ENCODE data around the gene ATP13A3.
"Not testable (repeated sequence)": the region's sequence is repeated elsewhere in the genome, so short reads cannot be mapped to it uniquely, and the experiment has no call there.

The ATP13A3 gene

DNA sequence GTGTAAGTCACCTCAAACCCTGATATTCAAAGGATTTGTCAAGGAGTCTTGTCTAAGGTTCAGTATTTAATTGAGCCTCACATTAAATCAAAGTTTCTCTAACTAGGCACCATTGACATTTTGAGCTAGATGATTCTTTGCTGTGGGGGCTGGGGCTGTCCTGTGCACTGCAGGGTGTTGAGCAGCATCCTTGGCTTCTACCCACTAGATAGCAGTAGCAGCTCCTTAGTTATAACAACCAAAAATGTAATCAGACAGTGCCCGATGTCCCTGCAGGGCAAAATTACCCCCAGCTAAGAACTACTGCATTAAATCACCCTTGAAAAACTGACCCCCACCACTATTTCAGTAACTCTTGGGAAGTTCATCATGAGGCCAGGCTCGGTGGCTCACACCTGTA, 17.3 kb upstream of the ATP13A3 start:
- intact Hi-C loops (cut with DNase I) = no loop called here

DNA sequence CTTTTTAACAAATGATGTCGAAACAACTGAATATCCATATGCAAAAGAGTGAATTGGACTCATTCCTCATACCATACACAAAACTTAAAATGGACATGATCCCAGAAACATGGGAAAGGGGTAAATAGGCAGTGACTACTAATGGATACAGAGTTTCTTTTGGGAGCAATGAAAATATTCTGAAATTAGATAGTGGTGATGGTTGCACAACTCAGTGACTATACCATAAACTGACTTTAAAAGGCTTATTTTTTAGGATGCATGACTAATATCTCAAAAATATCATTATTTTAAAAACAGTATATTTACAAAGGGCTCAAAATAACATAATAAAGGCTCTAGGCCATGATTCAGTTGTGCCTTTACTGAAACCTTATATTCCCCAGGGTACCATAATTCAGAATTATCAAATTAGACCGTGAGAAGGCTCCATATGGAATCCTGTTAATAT, 16.3 kb upstream of the ATP13A3 start:
- DNase-seq = no peak
- intact Hi-C loops (cut with DNase I) = no loop called here

More for the DNA sequence above, 17.3 kb upstream of the ATP13A3 start:
- DNase-seq = peak in 2 of 42 donors; percentile 0 to 4

DNA sequence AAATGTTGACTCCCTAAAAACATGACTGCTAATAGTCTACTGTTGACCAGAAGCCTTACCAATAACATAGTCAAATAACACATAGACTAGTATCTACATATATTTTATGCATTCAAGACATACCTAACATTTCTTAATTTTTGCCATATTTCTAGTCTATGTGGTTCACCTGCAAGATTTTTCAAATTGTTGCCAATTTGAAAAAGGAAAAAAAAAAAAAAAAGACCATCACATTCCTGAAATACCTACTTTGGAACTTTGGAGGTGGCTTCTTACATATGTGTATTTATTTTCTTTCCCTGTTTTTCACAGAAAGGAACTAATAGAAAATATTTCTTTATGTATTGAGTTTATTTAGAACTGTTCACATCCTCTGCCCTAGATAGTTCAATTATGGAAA, 13.4 kb upstream of the ATP13A3 start:
- intact Hi-C loops (cut with DNase I) = no loop called here
- no peak for DNase-seq

DNA sequence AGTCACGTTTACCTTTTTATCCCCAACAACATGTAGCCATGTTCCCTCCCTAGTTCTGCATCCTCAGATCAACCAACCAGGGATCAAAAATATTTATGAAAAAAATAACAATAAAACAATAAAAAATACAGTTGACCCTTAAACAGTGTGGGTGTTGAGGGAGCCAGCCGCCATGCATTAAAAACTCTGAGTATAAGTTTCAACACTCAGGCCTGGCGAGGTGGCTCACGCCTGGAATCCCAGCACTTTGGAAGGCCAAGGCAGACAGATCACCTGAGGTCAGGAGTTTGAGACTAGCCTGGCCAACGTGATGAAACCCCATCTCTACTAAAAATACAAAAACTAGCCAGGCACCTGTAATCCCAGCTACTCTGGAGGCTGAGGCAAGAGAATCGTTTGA, 12.7 kb upstream of the ATP13A3 start:
- intact Hi-C loops (cut with DNase I); DNase-seq: not testable (repeated sequence)

DNA sequence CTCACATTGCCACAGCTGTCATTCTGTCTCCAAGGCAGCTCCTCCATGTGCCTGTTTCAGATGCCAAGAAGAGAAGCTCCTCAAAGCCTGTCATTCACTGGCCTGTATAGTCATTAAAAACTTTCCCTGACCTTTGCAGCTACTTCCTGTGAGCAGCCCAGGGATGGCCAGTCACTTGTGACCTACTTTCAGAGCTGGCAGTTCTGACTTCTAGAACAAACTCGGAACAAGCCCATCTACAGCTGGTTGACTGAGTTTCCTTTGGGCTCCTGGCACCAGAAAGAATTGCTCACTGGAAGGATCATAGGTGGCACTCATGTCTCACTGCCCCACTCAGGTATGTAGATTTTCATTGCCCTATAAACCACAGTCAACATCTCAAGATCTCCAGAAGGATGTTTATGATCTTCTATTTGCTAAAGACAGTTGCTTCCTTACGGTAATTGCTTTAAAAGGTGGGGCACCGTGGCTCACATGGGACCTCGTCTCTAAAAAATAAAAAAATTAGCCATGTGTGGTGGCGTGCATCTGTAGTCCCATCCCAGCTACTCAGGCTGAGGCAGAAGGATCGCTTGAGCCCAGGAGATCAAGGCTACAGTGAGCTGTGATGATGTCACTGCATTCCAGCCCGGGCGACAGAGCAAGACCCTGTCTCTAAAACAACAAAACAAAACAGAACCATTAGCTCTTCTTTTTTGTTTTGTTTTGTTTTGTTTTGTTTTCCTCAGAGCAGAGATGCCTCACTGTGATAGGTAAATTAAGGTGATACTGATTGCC, 11.2 kb upstream of the ATP13A3 start:
- DNase-seq = peak in 3 of 42 donors; percentile 4 to 21 (median 17)
- intact Hi-C loops (cut with DNase I) = no loop called here

DNA sequence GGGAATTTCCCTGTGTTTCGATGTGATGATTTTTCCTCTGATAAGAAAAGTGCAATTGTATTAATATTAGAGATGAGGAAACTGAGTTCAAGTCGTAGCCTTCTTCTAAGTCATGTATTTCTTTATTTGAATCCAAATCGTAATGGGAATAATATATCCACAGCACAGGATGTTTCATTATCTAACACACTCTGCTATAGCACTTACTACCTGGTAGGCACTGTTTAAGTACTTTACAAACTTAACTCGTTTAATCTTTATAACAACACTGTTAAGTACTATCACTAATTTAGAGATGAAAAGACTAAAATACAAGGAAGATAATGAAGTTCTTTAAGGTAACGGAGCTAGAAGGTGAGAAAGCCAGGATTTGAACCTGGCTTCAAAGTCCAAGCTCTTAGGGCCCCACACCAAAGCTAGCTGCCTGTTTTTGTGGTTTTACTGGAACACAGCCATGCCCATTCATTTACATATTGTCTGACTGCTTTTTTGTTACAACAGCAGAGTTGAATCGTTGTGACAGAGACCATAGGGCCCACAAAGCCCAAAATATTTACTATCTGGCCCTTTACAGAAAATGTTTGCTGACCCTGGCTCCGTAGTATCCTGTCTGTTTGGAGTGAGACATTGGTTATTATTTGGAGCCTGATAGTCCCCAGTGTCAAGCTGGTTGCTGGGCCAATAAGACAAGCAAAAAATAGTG, 9.6 kb upstream of the ATP13A3 start:
- intact Hi-C loops (cut with DNase I) = no loop called here
- peak in 2 of 42 donors; percentile 18 to 31 for DNase-seq

DNA sequence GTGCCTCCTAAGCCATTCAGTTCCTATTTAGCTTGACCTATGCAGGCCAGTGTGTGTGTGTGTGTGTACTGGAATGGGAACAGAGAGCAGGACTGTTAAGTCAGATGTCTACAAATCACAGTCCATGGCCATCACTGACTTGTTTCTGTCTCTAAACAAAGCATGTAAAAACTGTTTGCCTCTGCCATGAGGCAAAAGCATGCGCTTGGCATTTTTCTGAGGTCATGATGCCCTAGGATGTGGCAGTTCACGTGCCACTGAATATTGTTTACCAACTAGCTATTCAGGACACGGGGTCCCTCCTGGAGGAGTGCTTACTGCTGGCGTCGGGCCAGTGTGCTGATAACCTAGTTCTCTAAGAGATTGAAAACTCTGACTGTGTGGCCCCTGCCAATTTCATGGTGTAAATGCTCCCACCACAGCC, 8.2 kb upstream of the ATP13A3 start:
- DNase-seq = peak in 2 of 42 donors; percentile 25 to 41
- intact Hi-C loops (cut with DNase I) = no loop called here

DNA sequence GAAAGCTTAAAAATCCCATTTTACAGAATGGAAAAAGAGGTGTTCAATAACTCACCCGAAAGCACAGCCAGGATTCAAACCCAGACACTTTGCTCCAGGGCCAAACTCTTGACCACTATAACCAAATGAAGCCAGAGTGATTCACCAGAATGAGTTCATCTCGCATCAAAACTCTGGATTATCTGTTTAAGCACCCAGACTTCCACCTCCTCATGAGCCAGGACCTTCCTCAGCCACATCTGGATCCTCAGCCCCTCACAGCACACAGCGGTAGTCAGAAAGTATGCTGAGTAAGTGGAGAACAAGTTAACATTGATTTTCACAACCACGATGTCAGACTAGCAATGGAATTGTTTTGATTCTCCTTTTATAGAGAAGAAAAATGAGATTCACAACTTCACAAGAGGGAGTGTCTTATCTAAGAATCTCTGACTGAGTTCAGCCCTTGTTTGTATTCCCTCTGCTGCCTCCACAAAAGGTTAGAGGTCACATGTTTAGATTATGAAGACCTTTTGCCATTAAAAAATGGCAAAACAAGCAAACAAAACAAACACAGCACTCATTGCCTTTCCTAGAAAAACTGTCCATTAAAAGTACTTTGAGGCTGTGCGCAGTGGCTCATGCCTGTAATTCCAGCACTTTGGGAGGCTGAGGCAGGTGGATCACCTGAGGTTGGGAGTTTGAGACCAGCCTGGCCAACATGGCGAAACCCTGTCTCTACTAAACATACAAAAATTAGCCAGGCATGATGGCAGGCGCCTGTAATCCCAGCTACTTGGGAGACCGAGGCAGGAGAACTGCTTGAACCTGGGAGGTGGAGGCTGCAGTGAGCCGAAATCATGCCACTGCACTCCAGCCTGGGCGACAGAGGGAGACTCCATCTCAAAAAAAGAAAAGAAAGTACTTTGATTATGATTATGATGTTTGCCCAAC, 7.5 kb upstream of the ATP13A3 start:
- intact Hi-C loops (cut with DNase I) = not testable (repeated sequence)
- peak in 2 of 42 donors; percentile 5 to 8 for DNase-seq

DNA sequence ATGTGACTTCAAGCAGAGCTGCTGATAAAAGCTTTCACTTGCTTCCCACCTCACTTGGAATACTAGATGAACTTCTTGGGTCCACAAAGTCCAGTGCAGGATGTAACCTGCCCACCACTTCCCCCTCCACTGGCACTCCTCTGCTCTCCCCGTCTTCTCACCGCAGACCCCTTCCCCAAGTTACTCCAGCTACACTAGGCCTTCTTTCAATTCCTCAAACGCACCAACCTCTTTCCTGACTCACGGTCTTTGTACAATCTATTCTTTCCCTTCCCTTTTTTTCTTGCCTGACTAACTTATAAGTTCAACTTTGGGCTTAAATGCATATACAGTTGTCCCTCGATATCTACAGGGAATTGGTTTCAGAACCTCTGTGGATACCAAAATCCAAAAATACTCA, 5.2 kb upstream of the ATP13A3 start:
- peak in 1 of 42 donors; percentile 28 for DNase-seq
- intact Hi-C loops (cut with DNase I) = no loop called here

DNA sequence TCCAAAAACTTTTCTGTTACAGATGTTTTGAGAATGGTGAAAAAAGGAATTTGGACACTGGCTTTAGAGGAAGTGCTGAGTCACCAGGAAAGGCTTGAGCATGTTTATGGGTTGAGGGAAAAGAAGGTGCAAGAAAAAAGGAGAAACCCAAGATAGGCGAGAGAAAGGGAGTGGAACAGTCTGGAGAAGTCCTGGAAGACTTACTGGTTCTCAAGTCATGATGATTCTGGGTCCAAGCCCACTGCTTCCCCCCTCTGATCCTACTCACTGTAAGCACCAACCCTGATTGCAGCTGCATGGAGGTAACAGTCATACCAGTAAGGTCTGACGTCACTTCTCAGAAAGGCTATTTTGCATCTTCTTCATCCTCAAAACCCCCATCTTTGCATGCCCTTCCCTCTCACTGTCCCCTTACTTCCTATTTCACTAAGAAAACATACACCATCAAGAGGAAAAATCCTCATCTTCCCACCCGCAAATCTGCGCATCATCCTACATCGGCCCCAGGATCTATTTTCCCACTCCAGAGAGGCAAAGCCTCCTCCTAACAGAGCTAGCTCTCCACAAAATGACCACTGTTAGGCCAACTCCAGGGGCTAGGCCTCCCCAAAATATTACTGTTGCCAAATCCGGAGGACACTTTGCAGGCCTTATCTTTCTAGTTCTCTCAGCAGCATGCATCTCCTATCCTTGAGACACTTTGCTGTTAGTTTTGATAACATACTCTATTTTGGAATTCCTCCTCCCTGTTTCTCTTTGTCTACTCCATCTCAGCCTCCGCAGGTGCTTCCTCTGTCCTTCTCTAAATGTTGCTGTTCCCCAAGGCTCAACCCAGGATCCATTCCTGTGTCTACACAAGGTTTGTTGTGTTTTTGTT, 3.2 kb upstream of the ATP13A3 start:
- intact Hi-C loops (cut with DNase I) = loop anchor here (5.0 kb wide), 1 partner anchor 92 kb away; no protein-coding TSS in a partner anchor
- DNase-seq = no peak

DNA sequence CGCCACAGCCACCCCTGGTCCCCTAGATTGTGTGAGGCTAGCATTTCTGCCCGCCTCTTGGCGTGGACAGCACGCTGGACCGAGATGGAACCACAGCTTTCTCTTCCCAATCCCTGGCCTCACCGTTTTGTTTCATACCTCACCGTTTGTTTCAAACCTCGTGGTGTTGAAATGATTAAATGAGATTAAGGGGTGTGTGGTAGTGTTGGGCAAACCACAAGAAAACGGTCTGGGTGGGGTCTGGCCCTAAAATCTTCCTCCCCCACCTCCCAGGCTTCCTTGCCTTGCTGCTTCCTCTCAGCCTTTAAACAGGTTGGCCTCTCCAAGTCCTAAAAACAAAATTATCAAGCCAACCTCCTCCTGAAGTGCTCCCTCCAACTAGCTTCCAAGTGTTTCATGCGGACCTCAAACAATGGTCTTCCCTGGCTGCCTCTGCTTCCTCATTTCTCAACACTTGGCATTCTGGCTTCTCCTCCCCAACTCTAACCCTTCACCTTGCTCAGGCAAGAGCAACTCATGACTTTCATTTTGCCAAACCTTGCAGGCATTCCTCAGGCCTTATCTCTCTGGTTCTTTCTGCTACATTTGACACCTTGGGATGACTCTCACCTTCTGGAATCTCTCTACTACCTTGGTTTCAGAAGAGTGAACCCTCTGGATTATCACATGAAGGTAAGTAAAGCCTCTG, 1.4 kb upstream of the ATP13A3 start:
- intact Hi-C loops (cut with DNase I) = loop anchor here (5.0 kb wide), 1 partner anchor 94 kb away; no protein-coding TSS in a partner anchor
- DNase-seq = no peak

DNA sequence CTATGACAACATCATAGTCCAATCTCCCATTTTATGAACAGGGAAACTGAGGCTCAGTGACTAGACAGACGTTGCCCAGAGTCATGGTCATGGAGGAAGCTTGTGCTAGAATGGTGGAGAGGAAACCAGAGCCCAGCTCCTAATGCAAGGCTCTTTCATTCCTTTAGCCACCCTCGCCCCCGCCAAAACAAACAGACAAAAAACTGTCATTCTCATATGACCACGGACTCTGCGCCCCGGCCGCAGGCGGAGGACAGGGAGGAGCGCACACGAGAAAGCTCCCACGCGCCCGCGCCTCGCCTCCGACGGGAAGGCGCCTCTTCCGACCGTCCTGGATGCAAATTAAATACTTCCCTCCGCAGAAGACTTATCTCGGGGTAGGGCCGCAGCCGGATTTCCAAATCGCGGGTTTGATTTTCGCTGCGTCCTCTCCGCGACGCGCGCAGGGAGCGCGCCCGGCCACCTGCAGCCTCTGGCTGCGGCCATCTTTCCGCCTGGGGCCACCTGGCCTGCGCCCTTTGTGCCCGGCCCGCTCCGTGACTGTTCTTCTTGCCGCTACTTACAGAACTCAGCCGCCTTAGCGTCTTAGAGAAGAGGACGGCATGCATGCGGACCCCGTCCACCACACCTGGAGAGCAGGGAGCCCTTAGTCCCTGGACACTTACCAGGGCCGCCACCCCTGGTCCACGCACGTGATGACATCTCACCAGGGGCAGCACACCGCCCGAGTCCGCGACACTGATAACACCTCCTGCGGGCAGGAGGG, 670 bp upstream of the ATP13A3 start:
- intact Hi-C loops (cut with DNase I) = loop anchor here (5.0 kb wide), 1 partner anchor 95 kb away; no protein-coding TSS in a partner anchor
- peak in 14 of 42 donors; percentile 7 to 47 (median 28) for DNase-seq

DNA sequence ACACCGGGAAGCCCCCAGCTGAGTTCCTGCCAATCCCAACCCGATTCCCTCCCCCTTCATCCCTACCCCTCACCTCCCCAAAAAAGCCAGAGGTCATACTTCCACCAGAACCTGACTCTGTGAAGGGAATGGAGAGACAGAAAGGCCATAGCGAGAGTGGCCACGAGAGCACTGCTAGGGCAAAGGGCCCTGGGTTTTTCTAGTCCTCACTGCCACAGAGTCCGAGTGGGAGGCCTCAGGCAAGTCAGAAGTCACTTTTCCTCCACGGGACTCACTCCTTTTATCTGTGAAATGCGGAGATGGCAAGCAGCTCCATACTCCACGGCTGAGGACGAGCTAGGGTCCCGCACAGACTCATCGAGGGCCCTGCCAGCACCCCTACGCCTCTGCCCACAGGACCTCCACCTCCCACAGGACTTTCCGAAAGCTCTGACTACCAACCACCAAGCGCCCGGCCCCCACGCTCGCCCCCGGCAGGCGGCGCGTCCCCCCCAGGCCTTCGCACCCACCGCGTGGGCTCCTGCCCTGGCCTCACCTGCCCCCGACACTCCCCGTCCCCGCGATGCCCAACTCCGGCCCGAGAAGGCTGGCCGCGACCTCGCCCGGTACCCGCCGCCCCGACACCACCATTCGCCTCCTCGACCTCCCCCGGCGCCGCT, 792 bp downstream of the ATP13A3 start:
- peak in 30 of 42 donors; percentile 13 to 61 (median 31) for DNase-seq
- intact Hi-C loops (cut with DNase I) = loop anchor here (5.0 kb wide), 1 partner anchor 96 kb away; no protein-coding TSS in a partner anchor

DNA sequence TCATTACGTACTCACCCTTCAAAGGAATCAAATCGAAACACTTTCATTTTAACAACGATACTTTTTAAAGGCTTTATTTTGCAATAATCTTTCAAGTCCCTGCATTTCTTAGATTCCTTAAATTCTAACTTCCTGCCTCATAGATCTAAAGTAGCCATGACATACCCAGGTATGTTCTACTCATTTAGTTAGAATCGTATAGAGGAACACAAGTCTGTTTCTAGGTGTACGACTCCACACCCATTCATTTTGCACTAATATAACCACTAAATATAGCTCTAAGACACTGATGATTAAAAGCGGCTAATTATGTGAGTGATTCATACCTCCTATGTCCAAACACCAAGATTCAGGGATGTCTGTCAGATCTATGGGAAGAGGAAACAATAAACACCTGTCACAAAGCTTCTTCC, 1.3 kb downstream of the ATP13A3 start:
- no peak for DNase-seq
- intact Hi-C loops (cut with DNase I) = loop anchor here (5.0 kb wide), 1 partner anchor 97 kb away; no protein-coding TSS in a partner anchor

DNA sequence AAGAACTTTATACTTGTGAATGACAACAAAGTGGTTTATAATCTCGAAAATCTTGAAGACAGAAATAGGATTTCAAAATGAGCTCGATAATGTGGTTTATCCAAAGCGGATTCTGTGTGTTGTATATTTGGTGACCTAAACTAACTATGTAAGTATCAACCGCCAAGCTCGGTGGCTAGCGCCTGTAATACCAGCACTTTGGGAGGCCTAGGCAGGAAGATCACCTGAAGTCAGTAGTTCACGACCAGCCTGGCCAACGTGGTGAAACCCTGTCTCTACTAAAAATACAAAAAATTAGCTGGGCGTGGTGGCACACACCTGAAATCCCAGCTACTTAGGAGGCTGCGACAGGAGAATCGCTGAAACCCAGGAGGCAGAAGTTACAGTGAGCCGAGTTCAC, 2.2 kb downstream of the ATP13A3 start:
- DNase-seq = no peak
- intact Hi-C loops (cut with DNase I) = loop anchor here (5.0 kb wide), 1 partner anchor 98 kb away; no protein-coding TSS in a partner anchor

DNA sequence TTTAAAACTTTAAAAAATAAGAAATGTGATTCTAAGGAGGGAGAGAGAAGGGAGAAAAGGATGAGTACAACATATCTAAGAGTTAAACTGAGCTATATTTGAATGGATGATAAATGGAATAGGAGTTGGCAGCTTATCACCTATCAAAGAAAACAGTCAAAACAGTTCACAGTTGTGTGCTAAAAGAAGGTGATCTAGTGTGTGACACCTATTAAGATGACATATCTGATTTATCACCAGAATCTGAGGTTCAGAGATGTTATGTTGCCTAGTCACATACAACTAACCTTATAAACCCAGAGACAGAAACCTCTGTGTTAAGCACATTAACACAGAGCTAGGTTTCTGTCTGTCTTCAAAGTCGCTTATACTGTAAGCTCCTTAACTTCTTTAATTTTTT, 3.0 kb downstream of the ATP13A3 start:
- intact Hi-C loops (cut with DNase I) = no loop called here
- no peak for DNase-seq
